CD14-positive monocyte (primary cell): ENCODE data around the gene URB1. TPM values are rescaled to one million over a fixed set of nuclear protein-coding genes. Genes with fewer than 3 reads are reported as not detected.

ENCODE experiments used
- DNase-seq, 3 donors: peaks; one replicate each; pipeline ENCODE4 v3.0.0-alpha.2; 2011 to 2022
- H2AFZ ChIP-seq: 2 replicates; pipeline ENCODE4 v1.6.0; 2012; ENCODE audit warnings: mild to moderate bottlenecking, low read depth, low read length, inconsistent platforms; ENCODE audit not compliant: insufficient read depth, poor library complexity, severe bottlenecking
- H3K27ac ChIP-seq, 2 donors: 1 replicate in 1 of 2; 2 replicates in 1 of 2; pipeline ENCODE4 v1.5.1; 2012 to 2013; ENCODE audit warnings: low read length in 2 of 2, control low read depth in 1 of 2, inconsistent platforms in 1 of 2, low read depth in 1 of 2, mild to moderate bottlenecking in 1 of 2
- H3K27me3 ChIP-seq, 2 donors: one replicate each; pipeline versions ENCODE4 v1.6.0 to v1.6.1; 2011 to 2013; ENCODE audit warnings: low read length in 2 of 2; ENCODE audit not compliant: control insufficient read depth in 2 of 2, insufficient read depth in 2 of 2
- H3K36me3 ChIP-seq, 2 donors: replicated peaks in 1 of 2; 1 replicate in 1 of 2; 2 replicates in 1 of 2; pipeline versions ENCODE4 v1.5.1 to v1.6.1; 2012 to 2013; ENCODE audit warnings: low read length in 2 of 2, control low read depth in 1 of 2, inconsistent platforms in 1 of 2, mild to moderate bottlenecking in 1 of 2; ENCODE audit not compliant: insufficient read depth in 2 of 2, control insufficient read depth in 1 of 2
- H3K4me1 ChIP-seq, 2 donors: 1 replicate in 1 of 2; 2 replicates in 1 of 2; pipeline versions ENCODE4 v1.5.1 to v1.6.1; 2012 to 2013; ENCODE audit warnings: low read length in 2 of 2, control low read depth in 1 of 2, inconsistent platforms in 1 of 2, mild to moderate bottlenecking in 1 of 2, moderate library complexity in 1 of 2; ENCODE audit not compliant: insufficient read depth in 2 of 2, control insufficient read depth in 1 of 2
- H3K4me2 ChIP-seq: replicated peaks from 2 replicates; pipeline ENCODE3; 2012; ENCODE audit warnings: low read length, moderate library complexity, mild to moderate bottlenecking; ENCODE audit not compliant: poor library complexity, severe bottlenecking; ENCODE audit errors: extremely low read depth
- H3K4me3 ChIP-seq, 3 experiments: fragments of 200-600 bp in 1 of 3; sonication (generic) in 1 of 3; replicated peaks in 1 of 3; 1 replicate in 2 of 3; 2 replicates in 1 of 3; pipeline ENCODE4 v1.5.1; 2011 to 2013; ENCODE audit warnings: low read length in 3 of 3, mild to moderate bottlenecking in 3 of 3, control low read depth in 2 of 3, low read depth in 2 of 3, inconsistent platforms in 1 of 3, moderate library complexity in 1 of 3
- H3K79me2 ChIP-seq: 2 replicates; pipeline ENCODE4 v1.6.0; 2012; ENCODE audit warnings: mild to moderate bottlenecking, control low read depth, inconsistent platforms, low read length, moderate library complexity; ENCODE audit not compliant: insufficient read depth
- H3K9ac ChIP-seq: 2 replicates; pipeline ENCODE4 v1.6.0; 2017; ENCODE audit warnings: low read length, mild to moderate bottlenecking; ENCODE audit not compliant: insufficient read depth, poor library complexity, severe bottlenecking
- H3K9me3 ChIP-seq, 2 donors: replicated peaks in 1 of 2; 1 replicate in 1 of 2; 2 replicates in 1 of 2; pipeline versions ENCODE4 v1.5.1 to v1.6.1; 2012 to 2013; ENCODE audit warnings: low read length in 2 of 2, control low read depth in 1 of 2; ENCODE audit not compliant: control insufficient read depth in 1 of 2, insufficient read depth in 1 of 2
- H4K20me1 ChIP-seq: 2 replicates; pipeline ENCODE4 v1.6.0; 2012; ENCODE audit warnings: mild to moderate bottlenecking, low read length, control low read depth, moderate library complexity; ENCODE audit not compliant: insufficient read depth
- H3K27ac Mint-ChIP-seq, 7 donors: one replicate each; pipeline ENCODE4 v1.8.0; 2020; ENCODE audit warnings: mild to moderate bottlenecking in 7 of 7, mixed read lengths in 7 of 7, moderate library complexity in 6 of 7, inconsistent platforms in 2 of 7
- H3K27me3 Mint-ChIP-seq, 3 donors: one replicate each; pipeline ENCODE4 v1.8.0; 2021 to 2022; ENCODE audit warnings: low read depth in 3 of 3, mild to moderate bottlenecking in 3 of 3, mixed read lengths in 3 of 3, moderate library complexity in 3 of 3, inconsistent platforms in 1 of 3
- H3K36me3 Mint-ChIP-seq, 2 donors: one replicate each; pipeline ENCODE4 v1.8.0; 2020; ENCODE audit warnings: mixed read lengths in 2 of 2, inconsistent platforms in 1 of 2, mild to moderate bottlenecking in 1 of 2
- H3K4me1 Mint-ChIP-seq: one replicate; pipeline ENCODE4 v1.8.0; 2020; ENCODE audit warnings: mild to moderate bottlenecking, mixed read lengths
- H3K4me3 Mint-ChIP-seq, 2 donors: one replicate each; pipeline ENCODE4 v1.8.0; 2020; ENCODE audit warnings: mild to moderate bottlenecking in 2 of 2, mixed read lengths in 2 of 2, moderate library complexity in 1 of 2
- H3K9me3 Mint-ChIP-seq, 7 donors: one replicate each; pipeline ENCODE4 v1.8.0; 2020 to 2022; ENCODE audit warnings: mixed read lengths in 7 of 7, mild to moderate bottlenecking in 6 of 7, moderate library complexity in 6 of 7, inconsistent platforms in 2 of 7
- WGBS: methylation state at CpG from one replicate; pipeline ENCODE4 v1.1.5; 2013; ENCODE audit warnings: missing lambda C conversion rate; ENCODE audit not compliant: insufficient coverage; 5-methylcytosine and 5-hydroxymethylcytosine counted together
- intact Hi-C, 2 donors: fragments of 100-400 bp; cut with micrococcal nuclease; formaldehyde crosslinking; loops; one replicate each; pipeline versions ENCODE4 v1.15.0 to v1.15.1; 2023
- polyA plus RNA-seq, 3 donors: library from polyadenylated mRNA; depleted of rRNA in 1 of 3; unstranded in 2 of 3; stranded (reverse) in 1 of 3; fragments of 300-500 nt in 2 of 3; fragments of >200 nt in 1 of 3; fragmentation: Illumina TruSeq in 2 of 3; gene quantifications; 1 replicate in 2 of 3; 2 replicates in 1 of 3; pipeline ENCODE4 v1.2.3, GENCODE V29; 2012 to 2021
- TF ChIP-seq, protein P1 (sequence below): fragments of 200-600 bp; IDR thresholded peaks from one replicate; pipeline ENCODE4 v1.8.0; 2022; ENCODE audit warnings: antibody characterized with exemption, mild to moderate bottlenecking

The URB1 gene
- polyA plus RNA-seq, 3 donors, result 0.25 to 2.4 (median 0.47) TPM

DNA sequence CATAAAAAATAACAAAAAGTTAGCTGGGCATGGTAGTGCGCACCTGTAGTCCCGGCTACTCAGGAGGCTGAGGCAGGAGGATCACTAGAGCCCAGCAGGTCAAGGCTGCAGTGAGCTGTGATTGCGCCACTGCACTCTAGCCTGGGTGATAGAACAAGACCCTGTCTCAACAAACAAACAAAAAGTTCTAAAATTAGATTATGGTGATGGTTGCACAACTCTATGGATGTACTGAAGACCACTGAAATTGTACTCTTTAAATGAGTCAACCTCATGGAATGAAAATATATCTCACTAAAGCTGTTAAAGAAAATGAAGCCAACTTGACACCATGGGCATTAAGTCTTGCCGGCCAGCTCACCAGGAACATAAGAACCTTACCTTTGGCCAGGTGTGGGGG lies 85.1 kb downstream of the URB1 start:
- peaks cover 17 to 19% of the 10 kb centered on the region in 2 donors for H3K36me3 Mint-ChIP-seq
- H3K9me3 ChIP-seq, result no peaks in the 10 kb centered on the region
- TF ChIP-seq, protein P1, sequence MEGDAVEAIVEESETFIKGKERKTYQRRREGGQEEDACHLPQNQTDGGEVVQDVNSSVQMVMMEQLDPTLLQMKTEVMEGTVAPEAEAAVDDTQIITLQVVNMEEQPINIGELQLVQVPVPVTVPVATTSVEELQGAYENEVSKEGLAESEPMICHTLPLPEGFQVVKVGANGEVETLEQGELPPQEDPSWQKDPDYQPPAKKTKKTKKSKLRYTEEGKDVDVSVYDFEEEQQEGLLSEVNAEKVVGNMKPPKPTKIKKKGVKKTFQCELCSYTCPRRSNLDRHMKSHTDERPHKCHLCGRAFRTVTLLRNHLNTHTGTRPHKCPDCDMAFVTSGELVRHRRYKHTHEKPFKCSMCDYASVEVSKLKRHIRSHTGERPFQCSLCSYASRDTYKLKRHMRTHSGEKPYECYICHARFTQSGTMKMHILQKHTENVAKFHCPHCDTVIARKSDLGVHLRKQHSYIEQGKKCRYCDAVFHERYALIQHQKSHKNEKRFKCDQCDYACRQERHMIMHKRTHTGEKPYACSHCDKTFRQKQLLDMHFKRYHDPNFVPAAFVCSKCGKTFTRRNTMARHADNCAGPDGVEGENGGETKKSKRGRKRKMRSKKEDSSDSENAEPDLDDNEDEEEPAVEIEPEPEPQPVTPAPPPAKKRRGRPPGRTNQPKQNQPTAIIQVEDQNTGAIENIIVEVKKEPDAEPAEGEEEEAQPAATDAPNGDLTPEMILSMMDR, result no peak
- no peaks in the 10 kb centered on the region for H3K27me3 ChIP-seq
- DNase-seq, result no peak
- H3K9ac ChIP-seq, result no peak overlapping the region
- no peak overlapping the region for H3K4me2 ChIP-seq
- peaks cover 7 to 16% of the 10 kb centered on the region in 2 donors for H3K36me3 ChIP-seq
- 90% methylated on average over 2 of the region's 4 CpGs for WGBS
- no peaks in the 10 kb centered on the region for H3K4me1 Mint-ChIP-seq
- no peaks in the 10 kb centered on the region for H3K79me2 ChIP-seq
- no peak overlapping the region for H3K27ac ChIP-seq
- intact Hi-C loops, result no loop called here
- H3K9me3 Mint-ChIP-seq, result peaks cover 0 to 2% (median 0%) of the 10 kb centered on the region in 7 donors
- H3K27me3 Mint-ChIP-seq, result peaks cover 0 to 2% (median 0%) of the 10 kb centered on the region in 3 donors
- no peak overlapping the region for H3K4me3 Mint-ChIP-seq
- no peak overlapping the region for H3K27ac Mint-ChIP-seq
- H3K4me1 ChIP-seq, result no peaks in the 10 kb centered on the region
- H2AFZ ChIP-seq, result no peak overlapping the region
- no peak overlapping the region for H3K4me3 ChIP-seq
- no peaks in the 10 kb centered on the region for H4K20me1 ChIP-seq

DNA sequence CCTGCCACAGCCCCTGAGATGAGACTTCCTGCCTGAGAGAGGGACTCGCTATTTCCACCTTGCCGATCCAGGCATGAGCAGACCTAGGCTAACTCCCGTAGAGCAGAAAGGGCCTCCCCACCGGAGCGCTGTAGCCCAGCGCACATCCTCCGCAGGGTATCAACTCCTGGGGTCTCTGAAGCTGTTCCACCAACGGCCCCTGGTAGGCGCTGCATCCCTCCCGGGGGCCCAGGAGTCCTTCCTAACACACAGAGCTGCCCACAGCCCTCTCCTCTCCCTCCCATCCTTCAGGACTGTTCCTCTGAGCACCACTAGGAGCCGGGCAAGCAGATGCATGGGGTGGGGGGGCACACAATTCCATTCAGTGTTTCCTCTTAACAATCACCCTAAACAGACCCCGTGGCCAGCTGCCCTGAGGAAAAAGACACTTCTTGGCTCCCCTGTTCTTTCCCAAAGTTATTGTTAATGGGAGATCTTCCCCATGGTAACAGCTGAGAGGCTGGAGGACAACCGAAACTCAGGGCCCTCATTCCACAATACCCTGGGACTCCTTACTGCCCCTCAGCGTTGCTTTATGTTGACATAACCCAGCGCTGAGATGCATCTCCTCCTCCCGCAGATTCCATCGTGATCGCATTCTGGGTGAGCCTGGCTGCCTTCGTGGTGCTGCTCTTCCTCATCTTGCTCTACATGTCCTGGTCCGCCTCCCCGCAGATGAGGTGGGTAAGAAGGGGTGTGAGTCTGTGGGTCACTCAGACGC lies 86.6 kb downstream of the URB1 start:
- H3K36me3 Mint-ChIP-seq, result peaks cover 6 to 7% of the 10 kb centered on the region in 2 donors
- DNase-seq, result no peak
- intact Hi-C loops, result no loop called here
- Histone ChIP-seq H4K20me1 (no peaks in the 10 kb centered on the region), H3K9ac (no peak overlapping the region), H3K4me2 (no peak overlapping the region), H3K36me3 (peaks cover 0 to 2% of the 10 kb centered on the region in 2 donors), H3K4me1 (no peaks in the 10 kb centered on the region), H3K79me2 (no peaks in the 10 kb centered on the region), H3K9me3 (no peaks in the 10 kb centered on the region), H3K27me3 (no peaks in the 10 kb centered on the region), H3K4me3 (no peak overlapping the region), H2AFZ (no peak overlapping the region), H3K27ac (no peak overlapping the region)
- TF ChIP-seq, protein P1, result no peak
- no peak overlapping the region for H3K27ac Mint-ChIP-seq
- no peaks in the 10 kb centered on the region for H3K9me3 Mint-ChIP-seq
- H3K4me3 Mint-ChIP-seq, result no peak overlapping the region
- H3K4me1 Mint-ChIP-seq, result no peaks in the 10 kb centered on the region
- peaks cover 0 to 2% (median 0%) of the 10 kb centered on the region in 3 donors for H3K27me3 Mint-ChIP-seq
- 80% methylated on average over 9 of the region's 22 CpGs for WGBS
